Stimulated activated CD4-positive, alpha-beta T cell treated with anti-CD3 and anti-CD28 coated beads, Interleukin-1b, Interleukin-23, amount 100 ng/mL, for 48 hours (primary cell): Measurements from ENCODE around the gene CUEDC1.
"Not testable (repeated sequence)": the region's sequence is repeated elsewhere in the genome, so short reads cannot be mapped to it uniquely, and the experiment has no call there.

ENCODE experiments used
- DNase-seq: peaks from one replicate; pipeline ENCODE4 v3.0.0-alpha.2; 2020

Gene CUEDC1

GRCh38 chr17:57984936-57985674, 29.9 kb upstream of the CUEDC1 start:
- DNase-seq, result no peak

DNA sequence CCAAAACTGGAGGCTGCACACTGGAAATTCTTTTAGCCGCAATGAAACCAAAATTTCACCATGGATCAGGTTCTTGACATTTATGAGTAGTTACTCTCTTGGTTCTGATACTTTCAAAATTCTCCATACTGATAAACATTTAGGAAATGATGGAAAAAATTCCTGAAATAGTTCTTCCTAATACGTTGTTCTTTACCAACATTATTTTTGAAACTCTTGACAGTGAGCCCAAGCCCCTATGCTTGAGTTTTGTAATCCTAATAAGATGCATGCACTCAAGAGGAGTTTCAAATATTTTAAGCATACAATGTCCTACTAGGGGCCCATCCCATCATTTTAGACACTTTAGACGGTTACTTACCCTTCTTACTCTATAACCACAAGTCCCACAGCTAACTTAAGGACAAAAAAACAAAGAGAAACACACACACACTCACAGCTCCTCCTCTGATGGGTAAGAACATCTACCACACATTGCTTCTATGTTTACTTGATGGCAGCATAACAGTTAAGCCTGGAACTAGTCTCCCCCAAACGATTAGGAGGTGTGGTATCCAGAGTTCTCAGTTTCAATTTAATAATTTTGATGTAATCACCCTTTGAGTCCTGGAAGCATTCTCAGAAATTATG, 29.2 kb upstream of the CUEDC1 start:
- no peak for DNase-seq

GRCh38 chr17:57983446-57983845, 28.2 kb upstream of the CUEDC1 start:
- DNase-seq, result no peak

DNA sequence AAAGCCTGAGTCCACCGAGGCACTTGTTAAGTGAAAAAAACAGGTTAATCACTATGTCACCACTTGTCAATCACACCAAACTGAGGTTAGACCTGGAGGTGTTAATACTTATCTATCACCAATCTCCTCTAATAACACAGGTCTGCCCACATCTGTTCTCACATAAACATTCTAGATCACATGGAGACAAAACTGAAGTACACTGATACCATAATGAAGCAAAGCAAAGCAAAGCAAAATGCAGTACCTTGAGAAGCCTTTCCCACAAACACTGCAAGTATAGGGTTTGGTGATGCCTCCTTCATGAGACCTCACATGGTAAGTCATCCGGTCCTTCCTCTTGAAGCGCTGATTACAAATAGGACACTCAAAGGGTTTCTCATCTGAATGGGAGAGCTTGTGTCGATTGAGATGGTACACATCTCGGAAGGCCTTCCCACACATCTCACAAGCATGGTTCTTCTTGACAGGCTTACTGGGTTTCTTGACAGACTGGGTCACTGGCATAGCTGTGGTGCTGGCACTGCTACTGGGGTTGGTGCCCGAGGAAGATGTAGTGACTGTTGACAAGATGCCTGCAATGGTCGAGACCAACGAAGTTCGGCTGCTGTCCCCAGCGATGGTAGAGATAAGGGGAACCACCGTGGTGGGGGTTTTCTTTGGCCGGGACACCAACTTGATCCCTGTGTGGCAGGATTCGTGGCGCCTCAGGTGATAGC, 27.4 kb upstream of the CUEDC1 start:
- no peak for DNase-seq

GRCh38 chr17:57980522-57980921, 25.3 kb upstream of the CUEDC1 start:
- DNase-seq, result no peak

DNA sequence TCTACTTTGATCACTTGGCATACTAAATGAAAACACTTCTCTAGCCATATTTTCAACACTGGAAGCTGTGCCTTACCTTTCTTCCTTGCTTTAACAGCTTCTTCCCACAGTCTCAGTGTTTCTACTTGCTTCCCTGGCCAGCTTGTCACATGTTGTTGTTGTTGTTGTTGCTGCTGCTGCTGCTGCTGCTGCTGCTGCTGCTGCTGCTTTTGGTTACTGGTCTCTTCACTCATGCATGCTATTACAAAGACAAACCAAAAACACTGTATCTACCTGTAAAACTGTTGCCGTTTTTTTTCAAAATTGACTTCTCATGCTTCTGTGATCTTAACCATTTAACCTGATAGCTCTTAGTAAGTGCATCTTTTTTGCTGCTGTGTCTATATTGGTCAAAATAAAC, 23.9 kb upstream of the CUEDC1 start:
- DNase-seq, result no peak

- DNase-seq, result no peak
These were observed 21.4 kb upstream of the CUEDC1 start for GRCh38 chr17:57976594-57976993.

- no peak for DNase-seq
These were observed 19.8 kb upstream of the CUEDC1 start for GRCh38 chr17:57975044-57975443.

DNA sequence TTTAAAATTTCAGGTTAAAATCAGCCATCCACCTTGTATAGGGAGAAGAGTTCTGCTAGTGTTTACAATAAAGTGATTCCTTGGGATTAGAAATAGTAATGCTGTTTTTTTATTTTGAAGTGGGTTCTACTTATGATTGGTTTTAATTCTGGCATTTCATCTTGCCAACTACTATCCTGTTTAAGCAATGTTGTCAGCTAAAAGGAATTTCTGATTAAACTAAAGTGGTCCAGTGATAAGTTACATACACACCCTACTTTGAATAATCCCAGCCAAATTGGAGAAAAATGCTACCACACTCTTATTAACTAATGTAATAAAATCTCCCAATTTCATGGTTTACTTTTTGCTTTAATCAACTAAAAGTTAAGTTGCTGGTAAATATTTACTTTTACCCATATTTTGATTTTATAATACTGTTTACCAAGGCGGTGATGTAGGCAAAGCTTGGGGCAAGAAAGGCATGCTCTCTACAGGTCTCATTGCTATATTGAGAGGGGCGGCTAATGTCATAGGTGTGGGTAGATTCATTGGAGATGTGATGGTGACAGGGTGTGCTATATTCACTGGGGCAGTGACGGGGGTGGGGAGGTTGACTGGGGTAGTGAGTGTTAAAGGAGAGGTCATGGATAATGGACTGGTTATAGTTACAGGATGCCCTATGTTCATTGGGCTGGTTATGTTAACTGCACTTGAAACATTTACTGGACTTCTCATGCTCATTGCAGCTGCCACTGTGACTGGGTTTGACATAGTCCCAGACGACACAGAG, 19.0 kb upstream of the CUEDC1 start:
- DNase-seq, result not testable (repeated sequence)

DNA sequence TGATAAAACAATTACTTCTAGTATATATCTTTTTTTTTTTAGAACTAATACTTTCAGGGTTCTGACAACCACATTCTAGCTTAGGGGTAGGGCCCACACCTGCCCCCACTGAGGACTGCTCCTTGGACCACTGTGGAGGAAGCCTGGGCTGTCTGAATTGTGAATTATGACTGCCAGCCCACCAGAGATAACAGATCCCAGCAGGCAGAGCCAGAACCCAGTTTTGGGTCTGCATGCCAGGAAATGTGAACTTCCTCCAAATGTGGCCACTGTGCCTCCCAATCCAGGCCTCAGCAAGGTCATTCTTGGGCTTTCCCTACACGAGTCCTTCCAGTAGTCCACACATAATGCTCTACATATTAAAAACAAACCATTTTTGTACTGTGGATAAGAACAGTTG, 16.9 kb upstream of the CUEDC1 start:
- no peak for DNase-seq

DNA sequence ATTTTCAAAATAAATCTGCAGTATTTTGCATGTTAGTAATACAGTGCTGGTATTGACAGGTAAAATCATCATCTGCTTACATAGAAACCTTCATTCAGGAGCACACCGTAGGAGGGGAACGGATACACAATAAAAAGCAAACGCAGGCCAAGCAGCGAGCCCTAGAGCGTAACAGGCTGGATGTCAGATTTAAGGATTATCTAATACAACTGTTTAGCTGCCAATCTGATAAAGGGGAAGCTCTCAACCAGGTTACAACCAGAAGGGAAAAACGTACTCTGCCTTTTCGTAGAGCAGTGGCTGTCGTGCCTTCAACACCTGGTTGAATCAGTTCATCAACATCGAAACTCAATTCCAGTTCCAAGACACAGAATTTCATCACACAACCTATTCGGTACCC, 16.4 kb upstream of the CUEDC1 start:
- no peak for DNase-seq

GRCh38 chr17:57970710-57971109, 15.5 kb upstream of the CUEDC1 start:
- DNase-seq, result no peak

- DNase-seq, result no peak
These were observed 13.2 kb upstream of the CUEDC1 start for GRCh38 chr17:57968456-57968855.

- DNase-seq, result no peak
These were observed 11.7 kb upstream of the CUEDC1 start for GRCh38 chr17:57966875-57967274.

DNA sequence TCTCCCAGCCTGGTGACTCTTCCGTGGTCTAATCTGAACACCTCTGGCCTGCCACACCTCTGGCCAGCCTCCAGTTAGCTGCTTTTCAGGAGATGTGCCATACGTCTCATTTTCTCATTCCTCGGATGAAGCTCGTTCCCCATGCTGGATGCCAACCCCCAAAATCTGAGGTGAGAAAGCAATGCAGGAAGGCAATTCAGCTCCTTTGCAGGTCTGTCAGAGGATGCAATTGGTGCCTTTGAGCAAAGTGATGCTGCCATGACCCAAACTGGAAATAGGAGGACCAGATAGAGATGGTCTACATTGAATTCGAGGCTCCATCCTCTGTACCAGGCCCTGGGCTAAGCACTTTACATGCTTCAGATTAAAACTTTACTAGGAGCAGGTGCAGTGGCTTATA, 11.0 kb upstream of the CUEDC1 start:
- no peak for DNase-seq

GRCh38 chr17:57965521-57966160, 10.4 kb upstream of the CUEDC1 start:
- DNase-seq, result no peak

- no peak for DNase-seq
These were observed 7.9 kb upstream of the CUEDC1 start for GRCh38 chr17:57963149-57963511.

DNA sequence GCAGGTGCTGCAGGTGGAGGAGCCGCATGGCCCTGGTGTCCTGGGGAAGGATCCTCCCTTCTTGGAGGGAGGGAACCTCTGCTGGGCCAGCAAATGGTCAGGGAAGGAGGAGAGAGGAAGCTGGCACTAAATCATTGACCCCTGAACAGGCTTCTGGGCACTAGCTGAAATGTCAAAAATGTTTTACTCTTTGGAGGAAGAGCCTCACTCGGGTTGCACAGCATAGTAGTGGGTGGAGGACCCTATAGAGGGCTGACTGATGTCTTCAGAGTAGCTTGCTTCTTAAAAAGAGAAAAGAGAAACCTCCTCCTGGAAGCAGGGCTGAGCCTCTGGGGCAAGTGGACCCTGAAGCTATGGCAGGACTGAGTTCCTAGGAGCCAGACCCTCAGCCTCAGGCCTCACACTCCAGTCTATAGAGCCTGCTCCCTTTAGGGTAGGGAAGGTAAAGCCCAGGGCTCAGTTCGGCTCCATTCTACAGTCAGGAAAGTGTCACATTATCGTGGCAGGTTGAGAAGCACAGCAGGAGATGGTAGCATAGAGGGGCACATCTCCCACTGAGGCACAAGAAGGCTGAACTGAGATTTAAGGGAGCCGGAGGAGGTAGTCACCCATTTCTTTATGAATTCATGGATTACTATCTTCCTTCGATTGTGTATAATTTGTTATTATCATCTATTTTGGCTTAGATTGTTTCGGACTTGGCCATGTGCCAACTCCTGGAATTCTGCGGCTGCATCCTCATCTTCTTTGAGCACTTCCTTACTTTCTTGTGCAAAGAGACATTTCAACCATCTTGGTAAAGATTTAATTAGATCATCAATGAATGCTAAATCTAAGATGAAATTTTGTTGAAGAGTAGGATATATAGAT, 7.3 kb upstream of the CUEDC1 start:
- no peak for DNase-seq

DNA sequence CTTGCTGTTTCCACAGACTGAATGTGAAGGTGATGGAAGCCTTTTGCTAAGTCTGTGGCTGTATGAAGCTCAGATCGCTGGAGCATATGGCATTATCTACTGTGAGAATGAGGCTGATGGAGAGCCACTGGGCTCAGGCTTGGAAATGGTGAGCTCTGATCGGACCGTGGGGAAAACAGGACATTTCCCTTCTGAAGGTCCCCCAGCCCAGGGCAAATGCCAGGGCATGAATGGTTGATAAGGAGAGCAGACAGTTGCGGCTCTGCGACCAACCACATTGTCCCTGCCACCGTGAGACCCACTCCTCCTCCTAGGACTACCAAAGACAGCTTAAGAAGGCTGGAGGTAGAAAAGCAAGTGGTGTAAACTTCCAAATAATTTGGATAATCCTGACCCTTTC, 4.7 kb upstream of the CUEDC1 start:
- no peak for DNase-seq

GRCh38 chr17:57958391-57958790, 3.2 kb upstream of the CUEDC1 start:
- not testable (repeated sequence) for DNase-seq

GRCh38 chr17:57957886-57958285, 2.7 kb upstream of the CUEDC1 start:
- DNase-seq, result no peak
